HG03460 (cell line): ENCODE data around the gene RASSF7.

Source experiments
- ATAC-seq: cut with Tn5 transposase; IDR thresholded peaks from one replicate; pipeline ENCODE4 v1.9.1; 2021; ENCODE audit not compliant: unreplicated experiment

RASSF7 gene

DNA sequence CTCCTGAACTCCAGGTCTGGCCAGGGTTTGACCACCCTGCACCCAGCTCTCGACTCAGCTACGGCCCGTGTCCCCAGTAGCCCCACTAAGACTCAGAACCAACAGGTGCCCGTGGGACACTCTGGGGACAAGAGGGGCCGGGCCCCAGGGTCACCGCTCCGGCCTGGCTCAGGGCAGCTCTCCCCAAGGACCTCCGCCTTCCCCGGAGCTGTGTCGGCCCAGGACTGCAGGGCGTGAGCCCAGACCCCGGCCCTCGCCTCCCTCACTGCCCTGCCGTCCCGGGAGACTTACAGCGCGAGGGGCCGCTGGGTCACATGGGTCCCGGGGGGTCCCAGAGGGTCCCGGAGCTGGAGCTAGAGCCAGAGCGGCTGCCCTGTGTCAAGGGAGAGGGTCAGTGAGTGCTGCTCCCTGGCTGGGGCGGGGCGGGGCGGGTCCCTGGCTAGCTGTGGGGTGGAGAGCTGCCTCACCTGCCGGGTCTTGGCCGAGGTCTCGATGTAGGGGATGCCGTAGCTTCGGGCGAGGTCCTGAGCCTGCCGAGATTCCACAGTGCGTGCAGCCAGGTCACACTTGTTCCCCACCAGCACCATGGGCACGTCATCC, 27.7 kb upstream of the RASSF7 start:
- ATAC-seq, result no peak

DNA sequence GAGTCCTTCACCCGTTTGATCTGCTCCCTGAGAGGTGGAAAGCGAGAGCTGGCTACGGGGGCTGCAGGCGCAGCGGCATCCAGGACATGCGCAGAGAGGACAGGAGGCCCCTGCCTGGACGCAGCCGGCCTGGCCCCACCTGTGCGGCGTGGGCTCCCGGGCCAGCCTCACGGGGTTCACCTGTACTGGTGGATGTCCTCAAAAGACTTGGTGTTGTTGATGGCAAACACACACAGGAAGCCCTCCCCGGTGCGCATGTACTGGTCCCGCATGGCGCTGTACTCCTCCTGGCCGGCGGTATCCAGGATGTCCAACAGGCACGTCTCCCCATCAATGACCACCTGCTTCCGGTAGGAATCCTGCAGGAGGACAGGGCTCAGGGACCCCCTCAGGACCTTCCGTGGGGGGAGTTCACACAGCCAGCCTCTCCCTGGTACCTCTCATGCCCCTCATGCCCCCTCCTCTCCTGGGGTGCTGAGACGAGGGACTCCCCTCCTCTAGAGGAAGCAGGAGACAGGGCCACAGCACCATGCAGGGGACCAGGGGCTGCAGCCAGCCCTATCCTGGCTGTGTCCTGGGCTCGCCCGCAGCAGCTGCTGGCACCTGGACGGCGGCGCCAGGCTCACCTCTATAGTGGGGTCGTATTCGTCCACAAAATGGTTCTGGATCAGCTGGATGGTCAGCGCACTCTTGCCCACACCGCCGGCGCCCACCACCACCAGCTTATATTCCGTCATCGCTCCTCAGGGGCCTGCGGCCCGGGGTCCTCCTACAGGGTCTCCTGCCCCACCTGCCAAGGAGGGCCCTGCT, 27.0 kb upstream of the RASSF7 start:
- ATAC-seq, result no peak

DNA sequence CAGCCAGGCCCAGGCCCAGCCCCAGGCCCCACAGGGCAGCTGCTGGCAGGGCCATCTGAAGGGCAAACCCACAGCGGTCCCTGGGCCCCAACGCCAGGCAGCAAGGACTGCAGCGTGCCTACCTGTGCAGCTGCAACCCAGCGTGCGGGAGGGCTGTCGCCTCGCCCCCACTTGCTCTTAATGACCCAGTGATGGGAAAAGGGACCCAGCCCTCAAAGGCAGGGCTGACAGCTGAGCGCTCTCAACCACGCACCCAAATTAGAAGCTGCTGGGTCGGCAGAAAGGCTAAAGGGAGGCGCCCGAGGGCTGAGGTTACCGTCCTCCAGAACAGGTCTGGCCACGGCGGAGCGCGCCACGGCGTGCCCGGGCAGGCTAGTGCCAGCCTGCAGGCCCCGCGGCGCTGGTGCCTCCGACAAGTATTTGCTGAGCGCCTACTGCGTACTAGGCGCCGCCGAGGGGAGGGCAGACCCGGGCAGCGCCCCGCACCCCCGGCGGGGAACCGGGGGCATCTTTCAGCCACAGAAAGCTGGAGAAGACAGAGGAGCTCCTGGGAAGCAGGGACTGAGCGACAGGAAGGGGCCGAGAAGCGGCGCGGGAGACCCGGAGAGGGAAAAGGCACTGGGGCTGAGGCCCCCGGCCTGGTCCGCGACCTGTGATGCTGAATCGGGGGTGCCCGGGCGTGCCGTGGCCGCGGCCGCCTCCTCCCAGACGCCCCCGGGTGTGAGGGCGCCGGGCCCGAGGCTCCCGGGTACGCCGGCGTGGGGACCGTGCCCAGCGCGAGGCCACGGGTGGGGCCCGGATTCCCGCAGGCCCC, 26.2 kb upstream of the RASSF7 start:
- ATAC-seq, result no peak

DNA sequence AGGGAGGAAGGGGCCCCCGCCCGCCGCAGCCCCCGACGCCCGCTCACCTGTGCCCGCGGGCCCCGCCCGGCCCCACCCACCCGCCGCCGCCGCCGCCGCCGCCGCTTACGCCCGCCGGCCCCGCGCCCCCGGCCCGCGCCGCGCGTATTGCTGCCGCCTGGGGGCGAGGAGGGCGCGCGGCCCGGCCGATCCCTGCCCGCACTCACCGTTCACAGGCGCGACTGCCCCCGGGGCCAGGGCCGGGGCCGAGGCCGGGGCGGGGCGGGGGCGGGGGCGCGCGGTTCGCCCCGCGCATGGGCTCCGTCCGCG, 25.6 kb upstream of the RASSF7 start:
- ATAC-seq, result no peak

DNA sequence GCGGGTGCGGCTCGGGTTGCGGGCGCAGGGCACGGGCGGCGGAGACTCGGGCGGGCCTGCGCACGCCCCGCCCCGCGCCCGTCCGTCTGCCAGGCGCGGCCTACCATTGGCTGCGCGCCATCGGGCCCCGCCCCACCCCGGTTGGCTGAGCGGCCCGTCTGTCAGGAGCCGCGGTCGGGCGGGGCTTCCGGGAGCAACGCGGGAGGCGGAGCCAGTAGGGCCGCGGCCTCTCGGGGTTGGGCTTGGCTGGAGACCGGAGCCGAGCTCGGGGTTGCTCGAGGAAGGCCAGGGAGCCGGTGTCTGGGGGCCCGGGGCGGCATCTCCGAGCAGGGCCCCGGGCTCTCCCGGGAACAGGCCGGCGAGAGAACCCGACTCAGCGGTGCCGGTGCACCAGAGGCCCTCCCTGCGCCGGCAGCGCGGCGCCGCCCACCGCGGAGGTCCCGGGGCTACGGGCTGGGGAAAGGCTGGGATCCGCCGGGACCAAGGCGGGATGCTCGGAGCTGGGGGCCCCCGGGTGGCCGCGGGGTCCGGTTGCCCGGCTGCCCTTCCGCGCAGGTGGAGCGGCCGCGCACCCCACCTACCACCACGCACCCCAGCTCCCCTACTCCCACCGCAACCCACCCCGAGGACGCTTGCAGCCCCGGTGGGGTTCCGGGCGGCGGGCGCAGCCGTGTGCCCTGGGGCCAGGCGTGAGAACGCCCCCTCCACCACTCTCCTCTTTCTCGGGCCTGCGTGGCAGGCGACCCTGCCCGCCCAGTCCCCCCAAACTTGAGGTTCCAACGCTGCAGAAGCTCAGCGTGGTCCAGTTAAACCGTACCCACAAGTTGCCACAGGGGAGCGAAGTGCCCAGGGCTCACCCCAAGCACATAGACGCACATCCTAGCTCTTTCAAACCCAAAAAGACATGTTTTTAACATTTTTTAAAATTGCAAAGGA, 25.0 kb upstream of the RASSF7 start, which contains the start of gene HRAS:
TSS of gene HRAS (minus strand) at position 58 of the 936 bp plus-strand sequence.
- peak; percentile 54 for ATAC-seq

DNA sequence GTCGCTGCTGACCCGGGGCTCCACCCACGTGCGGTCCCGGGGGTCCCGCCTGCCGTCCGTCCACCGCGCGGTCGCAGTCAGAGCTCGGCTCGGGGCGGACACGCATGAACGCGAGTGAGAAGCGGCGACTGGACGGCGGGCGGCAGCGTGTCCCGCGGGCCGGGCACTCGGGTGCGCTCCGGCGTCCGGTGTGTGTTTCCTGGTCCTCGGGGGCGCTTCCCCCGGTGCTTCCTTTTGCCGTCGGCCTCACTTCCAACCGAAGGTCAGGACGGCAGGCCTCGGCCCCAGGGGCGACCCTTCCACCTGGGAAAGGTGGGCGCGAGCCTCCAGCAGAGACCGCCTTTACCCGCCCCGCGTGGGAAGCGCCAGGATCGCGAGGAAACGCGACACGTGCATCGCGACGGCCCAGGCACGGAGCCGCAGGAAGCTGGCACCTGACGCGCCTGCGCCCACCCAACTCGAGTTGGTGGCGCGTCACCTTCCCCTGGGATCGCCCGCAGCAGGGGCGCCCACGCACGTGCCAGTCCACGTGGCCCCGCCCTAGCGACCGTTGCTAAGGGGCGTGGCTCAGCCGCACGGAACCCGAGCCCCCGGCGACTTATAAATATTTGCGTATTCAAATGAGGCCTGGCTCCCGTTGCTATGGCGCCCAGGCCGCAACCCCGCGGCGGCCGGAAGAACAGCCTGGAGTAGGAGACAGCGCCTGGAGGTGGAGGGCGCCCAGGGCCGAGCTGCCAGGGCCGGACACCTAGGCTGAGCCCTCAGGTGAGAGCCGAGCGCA, 23.7 kb upstream of the RASSF7 start, which contains the start of gene LRRC56:
TSS of gene LRRC56 (plus strand) at position 687 of the 781 bp plus-strand sequence. CDS start 3,158 bp downstream, outside the sequence.
- peak; percentile 52 for ATAC-seq

DNA sequence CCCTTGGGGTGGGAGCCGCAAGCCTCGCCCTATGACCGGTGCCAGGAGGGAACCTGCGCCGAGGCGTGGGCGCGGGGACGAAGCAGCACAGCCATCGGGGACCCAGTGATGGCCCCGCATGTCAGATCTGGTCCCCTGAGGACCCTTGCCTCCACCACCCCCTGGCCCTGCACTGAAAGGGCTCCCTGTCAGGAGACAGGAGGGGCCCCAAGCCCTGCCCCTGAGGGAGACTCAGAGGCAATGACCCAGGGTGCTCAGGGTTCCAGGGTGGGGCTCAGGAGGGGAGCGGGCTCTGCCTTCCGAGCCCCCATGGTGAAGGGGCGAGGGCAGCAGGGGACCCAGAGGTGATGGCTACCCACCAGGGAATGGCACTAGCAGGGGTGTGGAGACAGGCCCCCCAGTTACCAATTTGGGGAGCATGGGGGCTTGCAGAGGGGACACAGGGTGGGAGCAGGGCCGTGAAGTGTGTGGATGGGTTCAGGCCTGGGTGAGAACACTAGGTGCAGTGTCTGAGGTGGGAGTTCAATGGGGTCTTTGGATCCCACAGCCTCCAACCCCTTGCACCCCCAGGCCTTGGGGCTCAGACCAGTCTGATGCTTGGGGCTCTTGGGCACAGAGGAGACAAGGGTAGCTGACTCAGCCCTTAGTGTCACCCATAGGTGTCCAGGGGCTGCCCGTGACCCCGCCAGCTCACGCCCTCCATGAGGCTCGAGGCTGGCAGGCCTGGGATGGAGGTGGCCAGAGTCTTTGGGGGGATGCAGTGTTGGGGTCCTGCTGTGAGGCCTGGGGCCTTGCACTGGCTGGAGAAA, 22.9 kb upstream of the RASSF7 start:
- no peak for ATAC-seq

DNA sequence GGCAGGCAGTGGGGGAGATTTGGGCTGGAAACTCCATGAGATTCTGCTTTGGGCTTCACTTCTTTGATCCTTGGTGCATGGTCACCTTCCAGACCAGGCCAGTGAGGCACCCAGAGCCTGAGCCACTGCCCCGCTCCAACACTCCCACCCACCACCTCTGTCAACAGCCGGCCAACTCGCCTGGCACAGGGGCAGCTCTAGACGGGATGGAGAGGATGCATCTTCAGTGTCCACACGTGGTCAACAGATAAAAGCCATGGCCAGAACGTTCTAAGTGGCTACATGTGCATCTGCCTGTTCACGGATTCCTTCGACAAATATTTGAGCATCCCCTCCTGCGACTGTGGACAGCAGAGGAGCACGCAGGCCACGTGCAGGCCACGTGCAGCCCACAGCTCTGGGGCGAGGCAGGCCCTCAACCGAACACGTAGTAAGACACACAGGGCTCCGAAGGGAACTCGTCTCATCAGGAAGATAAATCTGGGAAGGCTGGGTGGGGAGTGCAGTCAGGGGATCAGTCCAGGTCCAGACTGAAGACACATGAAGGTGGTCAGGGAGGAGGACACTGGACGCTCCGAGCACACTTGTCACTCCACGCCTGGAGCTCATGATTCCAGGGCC, 22.2 kb upstream of the RASSF7 start:
- ATAC-seq, result no peak

DNA sequence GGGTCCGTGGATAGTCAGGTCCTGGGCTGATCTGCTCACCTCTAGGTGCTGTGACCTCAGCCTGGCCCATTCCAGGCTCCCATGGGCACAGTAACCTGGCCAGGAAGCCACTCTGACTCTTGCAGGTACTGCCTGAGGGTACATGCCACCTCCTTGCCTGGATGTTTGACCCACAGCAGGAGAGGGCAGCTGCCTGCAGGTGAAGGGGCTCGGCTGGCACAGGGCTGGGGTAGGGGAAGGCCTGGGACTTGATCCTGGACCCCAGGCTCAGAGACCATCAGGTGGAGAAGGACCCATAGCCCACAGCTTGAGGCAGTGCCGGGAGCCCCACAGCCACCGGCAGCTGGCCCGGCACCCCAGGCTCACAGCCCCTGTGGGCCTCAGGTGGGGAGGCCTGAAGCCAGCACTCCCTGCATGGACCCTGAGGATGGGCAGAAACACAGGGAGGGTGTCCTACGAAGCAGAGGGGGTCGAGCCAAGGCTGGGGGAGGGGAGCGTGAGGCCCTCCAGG, 20.7 kb upstream of the RASSF7 start:
- no peak for ATAC-seq

DNA sequence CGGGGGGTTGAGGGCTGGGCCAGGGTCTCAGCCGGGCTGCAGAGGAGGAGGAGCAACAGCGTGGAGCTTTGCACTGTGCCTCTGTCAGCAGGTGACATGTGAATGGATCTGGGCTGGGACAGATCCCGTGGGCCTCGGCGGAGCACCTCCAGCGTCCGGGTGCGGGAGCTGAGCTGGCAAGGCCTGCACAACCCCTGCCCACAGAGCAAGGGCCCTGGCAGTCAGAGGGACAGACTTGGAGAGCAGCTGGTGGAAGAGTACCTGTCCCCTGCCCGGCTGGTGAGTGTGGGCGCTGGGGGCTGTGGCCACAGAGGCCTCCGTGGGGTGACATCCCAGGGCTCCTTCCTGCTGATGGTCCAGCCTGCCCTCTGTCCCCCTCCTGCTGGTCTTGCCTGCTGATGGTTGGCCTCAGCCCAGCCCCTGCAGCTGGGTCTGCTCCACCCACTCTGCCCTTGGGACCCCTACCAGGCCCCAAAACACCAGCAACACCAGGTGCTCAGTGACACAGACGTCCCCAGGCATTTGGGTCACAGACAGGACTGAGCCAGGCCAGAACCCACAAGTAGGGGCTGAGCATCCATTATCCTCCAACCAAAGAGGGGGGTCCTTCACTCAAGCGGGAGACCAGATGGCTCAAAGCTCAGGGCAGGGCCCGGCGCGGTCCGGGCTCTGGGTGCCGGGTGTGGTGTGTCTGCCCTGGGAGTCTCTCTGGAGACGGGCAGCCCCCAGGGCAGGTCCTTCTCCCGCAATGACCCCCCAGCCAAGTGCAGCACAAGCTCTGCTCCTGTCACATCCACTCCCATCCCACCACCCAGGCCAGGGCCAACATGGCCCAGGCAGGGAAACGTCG, 20.0 kb upstream of the RASSF7 start:
- no peak for ATAC-seq

DNA sequence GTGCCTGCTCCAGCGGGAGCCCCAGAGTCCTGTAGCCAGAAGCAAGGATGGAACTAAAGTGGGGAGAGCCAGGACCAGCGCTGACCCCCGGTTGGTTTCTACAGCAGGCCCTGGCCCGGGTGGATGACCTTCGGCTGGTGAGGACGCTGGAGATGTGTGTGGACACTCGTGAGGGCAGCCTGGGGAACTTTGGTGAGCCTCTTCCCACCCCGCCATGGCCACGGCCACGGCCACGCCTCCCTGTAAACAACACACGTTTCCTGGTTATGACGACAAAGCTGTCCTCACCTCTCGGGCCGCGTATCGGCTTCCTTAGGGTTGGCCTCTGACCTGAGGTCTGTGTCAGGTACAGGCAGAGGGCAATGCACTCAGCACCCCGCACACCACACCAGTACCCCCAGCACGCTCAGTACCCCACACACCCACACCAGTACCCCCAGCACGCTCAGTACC, 19.3 kb upstream of the RASSF7 start:
- no peak for ATAC-seq

DNA sequence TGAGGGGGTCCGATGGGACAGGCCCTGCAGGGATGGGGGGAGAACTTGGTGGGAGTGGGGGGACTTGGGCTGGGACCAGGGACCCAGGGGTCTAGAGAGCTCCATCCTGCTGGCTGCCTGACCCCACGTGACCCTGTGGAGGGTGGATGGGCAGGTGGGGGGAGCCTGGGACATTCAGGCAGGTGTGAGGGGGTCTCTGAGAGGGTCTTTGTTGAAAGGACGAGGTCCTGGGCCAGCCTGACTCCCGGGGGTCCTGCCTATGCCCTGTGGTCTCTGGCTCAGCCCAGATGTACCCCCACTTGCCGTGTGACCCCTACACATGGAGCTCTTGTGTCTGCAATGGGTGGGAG, 16.0 kb upstream of the RASSF7 start:
- ATAC-seq, result no peak

DNA sequence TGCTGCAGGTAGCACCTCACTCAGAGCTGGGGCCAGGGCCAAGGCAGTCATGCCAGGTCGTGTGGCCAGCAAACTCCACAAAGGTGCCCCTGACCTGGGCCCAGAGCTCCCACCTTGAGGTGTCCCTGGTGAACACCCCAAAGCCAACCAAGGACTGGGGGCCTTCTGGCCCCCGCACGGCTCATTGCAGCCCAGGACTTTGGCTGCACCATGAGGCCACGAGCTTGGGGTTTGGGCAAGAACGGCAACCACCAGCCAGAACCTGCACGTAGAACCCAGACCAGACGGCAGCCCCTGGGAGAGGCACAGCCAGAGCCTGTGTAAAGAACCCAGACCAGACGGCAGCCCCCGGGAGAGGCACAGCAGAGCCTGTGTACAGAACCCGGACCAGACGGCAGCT, 15.6 kb upstream of the RASSF7 start:
- ATAC-seq, result no peak

DNA sequence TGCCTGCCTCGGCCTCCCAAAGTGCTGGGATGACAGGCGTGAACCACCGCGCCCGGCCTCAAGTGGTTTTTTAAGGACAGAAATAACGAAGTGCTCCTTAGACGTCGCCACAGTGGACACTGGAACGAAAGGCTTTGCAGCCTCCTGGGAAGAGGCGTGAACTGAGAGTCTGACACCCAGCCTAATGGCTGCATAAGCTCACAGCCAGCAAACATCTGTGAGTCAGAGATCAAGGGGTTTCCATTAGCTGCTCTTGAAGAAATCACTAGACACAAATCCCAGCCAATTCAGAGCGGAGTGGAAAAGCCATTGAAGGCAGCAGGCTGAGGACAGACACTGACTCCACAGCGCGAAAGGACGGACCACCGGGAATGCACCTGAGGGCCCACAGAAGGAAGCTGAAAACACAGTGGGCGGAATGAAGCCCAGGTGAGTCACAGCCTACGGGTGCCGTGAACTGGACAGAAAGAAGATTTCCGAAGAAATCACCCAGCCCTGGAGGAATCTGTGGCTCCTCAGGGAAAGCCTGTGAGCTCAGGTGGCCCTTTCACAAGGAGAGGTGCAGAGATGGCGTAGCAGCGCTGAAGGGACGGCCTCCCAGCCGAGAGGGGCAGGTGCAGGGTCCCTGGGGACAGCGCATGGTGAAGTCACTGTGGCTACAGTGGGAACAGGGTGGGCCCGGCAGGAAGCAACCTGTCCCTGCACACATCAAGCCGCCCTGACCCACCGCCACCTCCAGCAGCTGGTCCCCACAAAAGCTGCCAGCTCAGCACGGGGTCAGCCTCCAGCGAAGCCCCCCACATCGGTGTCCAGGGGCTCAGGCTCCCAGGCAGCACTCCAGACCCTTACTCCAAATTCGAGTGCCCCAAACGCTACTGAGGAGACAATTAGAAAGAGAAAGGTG, 11.8 kb upstream of the RASSF7 start:
- ATAC-seq, result no peak

DNA sequence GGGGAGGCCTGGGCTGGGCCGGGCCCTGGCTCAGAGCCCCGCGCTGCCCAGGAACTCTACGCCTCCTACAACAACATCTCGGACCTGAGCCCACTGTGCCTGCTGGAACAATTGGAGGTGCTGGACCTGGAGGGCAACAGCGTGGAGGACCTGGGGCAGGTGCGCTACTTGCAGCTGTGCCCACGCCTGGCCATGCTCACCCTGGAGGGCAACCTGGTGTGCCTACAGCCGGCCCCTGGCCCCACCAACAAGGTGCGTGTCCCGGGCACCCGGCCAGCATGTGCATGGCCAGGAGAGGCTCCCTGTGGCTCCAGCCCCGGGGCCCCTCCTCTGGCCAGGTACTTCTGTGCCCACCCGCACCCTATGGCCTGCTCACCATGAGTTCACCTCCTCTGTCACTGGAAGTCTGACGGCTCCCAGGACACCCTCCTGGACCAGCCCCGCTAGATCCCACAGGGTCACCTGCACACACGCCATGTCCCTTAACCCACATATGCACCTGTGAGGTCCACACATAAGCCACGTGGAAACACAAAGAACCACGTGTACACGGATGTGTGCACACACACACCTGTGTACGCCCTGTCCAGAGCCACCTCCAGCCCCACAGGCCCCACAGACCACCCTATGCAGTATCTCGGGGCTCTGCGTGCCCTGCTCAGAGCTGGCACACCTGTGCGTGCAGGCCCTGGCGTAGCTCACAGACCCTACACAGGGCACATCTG, 10.6 kb upstream of the RASSF7 start:
- ATAC-seq, result no peak

DNA sequence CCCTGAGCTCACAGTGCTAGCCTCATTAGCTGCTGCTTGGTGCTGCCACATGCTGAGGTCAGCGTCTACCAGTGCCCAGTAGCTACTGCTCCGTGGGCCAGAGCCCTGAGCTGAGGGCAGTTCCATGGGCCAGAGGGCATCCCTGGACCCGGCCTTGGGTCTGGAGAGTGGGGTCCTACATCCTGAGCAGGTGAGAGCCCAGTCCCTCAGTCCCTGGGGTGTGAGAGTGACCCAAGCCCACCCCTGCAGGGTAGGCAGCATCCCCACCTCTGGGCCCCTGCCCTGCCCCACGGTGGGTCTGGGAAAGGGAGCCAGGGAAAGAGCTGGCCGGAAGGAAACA, 10.1 kb upstream of the RASSF7 start:
- ATAC-seq, result no peak
